OCI-M2 (cell line): ENCODE results near the gene SPON1.
"Not testable (repeated sequence)": the region's sequence is repeated elsewhere in the genome, so short reads cannot be mapped to it uniquely, and the experiment has no call there.

Experiments
- DNase-seq: peaks from one replicate; lab custom pipeline; 2025; ENCODE audit not compliant: unreplicated experiment; lab: John Stamatoyannopoulos, UW

The SPON1 gene

DNA sequence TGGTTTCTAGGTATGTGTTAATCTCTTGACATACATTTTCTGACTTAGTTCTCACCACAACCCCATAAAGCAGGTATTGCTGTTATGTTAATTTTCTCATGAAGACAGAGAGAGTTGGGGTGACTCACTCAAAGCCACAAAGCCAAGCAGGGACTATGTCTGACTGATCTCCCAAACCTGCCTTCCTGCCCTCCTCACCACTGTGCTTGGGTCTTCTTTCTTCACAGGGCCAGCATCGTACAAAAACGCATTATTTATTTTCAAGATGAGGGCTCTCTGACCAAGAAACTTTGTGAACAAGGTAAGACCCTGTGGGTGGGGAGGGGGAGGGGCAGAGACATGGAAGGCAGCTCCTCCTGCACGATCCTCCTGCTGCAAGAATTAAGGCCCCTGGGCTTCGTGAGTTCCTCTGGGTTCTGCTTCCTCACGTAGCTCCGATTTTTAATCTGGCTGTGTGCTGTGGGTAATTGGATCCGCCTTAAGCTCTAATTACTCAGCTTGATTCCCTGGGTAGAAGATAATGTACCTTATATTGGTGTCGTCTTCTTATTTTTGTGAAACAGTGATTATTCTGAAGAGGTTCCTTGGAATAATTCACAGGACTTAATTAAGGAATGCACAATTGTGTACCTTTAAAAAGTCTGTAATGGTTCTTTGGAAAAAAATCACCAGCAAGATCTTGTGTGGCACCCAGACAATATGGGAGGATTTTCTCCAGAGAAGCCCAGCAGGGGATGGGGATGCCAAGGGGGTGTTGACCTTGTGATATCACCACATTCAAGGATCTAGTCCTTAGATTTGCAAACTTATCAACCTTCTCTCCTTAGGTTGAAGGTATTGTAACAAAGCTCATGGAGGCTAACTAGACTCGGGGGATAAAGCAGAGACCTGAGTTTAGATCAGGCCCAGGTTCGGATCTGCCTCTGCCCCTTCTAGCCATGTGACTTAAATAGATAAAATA, 112.9 kb downstream of the SPON1 start:
- no peak for DNase-seq

DNA sequence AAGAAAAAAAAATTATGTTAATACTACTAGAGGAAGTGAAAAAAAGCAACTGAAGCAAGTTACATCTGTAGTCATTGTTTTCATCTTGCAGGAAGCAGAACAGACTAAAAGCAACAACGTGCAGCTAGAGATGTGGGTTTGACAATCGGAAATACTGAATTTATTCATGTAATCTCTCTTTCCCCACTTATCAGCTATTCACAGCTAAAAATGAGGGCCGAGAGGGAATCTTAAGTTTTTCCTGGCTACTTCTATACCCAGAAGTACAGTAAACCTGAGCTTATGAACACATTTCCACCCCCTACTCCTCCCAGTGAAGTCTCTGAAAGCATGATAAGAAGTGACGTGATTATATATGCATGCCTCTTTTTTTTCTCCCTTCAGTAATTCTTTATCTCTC, 116.5 kb downstream of the SPON1 start:
- no peak for DNase-seq

DNA sequence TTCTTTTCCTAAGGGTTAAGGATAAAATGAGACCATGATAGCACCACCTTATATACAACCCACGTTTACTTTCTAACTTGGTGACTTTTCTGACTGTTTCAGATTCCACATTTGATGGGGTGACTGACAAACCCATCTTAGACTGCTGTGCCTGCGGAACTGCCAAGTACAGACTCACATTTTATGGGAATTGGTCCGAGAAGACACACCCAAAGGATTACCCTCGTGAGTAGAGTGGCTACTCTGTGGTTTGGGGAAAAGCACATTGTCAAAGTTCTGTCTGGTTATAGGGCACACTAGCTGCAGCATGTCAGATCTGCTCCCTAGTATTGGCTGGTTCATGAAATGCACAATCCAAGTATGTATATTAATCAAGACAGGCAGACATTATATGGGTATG, 117.3 kb downstream of the SPON1 start:
- no peak for DNase-seq

DNA sequence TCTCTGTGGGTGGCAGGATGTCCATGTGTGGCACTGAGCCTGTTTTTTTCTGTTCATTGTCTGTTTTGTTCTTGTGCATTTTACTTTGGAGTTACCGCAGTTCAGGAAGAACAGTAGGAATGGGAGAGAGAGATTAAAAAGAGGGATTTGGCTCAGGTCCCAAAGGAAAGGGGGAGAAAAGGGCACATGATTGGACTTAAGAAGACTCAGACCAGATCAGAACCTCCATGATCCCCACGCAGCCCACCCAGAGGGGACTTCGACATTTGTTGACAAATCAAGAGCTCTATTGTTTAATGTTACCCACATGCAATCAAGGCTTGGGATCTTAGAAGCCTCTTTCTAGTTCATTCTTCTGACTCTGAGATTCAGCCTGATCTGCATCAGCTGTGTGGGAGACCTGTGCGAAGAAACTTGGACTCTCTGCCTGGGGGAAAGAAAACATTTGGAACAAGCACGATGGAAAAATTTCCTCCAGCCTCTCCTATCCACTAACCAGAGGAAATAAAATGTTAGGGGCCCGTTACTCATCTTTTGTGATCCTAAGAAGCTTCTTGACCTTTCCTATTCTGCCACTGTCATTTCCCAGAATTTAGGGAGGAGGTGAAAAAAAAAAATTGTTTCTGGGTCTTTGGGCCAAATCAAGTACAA, 119.2 kb downstream of the SPON1 start:
- no peak for DNase-seq

DNA sequence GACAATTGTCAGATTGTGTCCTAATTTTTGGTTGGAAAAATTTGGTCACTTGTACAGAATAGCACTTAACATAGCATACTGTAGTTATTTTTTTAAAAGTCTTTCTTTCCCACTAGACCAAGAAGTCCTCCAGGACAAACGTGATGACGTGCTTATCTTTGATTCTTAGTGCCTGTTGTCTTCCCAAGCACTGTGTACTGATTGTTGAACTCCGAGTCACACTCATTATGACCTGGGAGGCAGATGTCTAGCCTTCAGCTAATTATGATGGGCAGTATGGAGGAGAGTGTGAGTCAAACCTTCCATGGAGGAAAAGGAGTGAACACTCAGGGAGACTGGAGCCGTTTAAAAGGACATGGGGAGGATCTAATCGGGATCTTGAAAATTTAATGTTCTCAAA, 119.8 kb downstream of the SPON1 start:
- DNase-seq: no peak

DNA sequence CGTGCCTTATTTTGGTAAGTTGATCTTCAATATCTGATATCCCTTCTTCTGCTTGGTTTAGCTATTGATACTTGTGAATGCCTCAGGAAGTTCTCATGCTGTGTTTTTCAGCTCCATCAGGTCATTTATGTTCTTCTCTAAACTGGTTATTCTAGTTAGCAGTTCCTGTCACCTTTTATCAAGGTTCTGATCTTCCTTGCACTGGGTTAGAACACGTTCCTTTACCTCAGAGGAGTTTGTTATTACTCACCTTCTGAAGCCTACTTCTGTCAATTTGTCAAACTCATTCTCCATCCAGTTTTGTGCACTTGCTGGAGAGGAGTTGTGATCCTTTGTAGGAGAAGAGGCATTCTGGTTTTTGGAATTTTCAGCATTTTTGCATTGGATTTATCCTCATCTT, 126.3 kb downstream of the SPON1 start:
- not testable (repeated sequence) for DNase-seq

DNA sequence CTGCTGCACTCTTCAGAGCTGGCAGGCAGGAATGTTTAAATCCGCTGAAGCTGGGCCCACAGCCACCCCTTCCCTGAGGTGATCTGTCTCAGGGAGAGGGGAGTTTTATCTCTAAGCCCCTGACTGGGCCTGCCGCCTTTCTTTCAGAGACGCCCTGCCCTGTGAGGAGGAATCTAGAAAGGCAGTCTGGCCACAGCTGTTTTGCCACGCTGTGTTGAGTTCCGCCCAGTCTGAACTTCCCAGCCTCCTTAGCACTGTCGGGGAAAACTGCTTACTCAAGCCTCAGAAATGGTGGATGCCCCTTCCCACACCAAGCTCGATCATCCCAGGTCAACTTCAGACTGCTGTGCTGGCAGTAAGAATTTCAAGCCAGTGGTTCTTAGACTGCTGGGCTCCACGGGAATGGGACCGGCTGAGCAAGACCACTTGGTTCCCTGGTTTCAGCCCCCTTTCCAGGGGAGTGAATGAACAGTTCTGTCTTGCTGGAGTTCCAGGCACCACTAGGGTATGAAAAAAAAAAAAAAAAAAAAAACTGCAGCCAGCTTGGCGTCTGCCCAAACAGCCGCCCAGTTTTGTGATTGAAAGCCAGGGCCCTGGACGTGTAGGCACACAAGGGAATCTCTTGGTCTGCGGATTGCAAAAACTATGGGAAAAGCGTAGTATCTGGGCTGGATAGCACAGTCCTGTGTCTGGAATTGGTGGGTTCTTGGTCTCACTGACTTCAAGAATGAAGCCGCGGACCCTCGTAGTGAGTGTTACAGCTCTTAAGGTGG, 127.4 kb downstream of the SPON1 start:
- DNase-seq: no peak

DNA sequence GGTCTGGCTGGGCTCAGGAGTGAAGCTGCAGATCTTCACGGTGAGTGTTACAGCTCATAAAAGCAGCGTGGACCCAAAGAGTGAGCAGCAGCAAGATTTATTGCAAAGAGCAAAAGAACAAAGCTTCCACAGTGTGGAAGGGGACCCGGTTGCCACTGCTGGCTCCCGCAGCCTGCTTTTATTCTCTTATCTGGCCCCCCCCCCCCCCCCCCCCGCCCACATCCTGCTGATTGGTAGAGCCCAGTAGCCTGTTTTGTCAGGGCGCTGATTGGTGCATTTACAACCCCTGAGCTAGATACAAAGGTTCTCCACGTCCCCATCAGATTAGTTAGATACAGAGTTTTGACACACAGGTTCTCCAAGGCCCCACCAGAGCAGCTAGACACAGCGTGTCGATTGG, 128.1 kb downstream of the SPON1 start:
- not testable (repeated sequence) for DNase-seq

DNA sequence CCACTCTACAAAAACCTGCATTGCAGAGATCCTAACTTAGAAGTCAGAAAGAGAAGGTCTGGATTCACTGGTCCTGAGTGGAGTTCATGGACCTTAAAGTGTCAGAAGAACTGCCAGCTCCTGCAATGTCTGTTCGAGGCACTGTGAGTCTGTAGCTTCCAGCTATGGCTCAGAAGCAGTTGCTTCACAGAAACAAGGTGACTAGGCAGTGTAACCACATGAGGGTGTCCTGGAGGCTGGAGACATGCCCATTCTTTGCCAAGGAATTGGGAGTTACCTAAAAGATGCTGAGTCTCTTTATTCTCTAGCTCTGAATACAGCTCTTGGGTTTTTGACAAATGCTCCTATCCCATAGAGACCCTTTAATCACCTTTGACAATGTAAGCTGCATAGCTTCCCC, 130.5 kb downstream of the SPON1 start:
- no peak for DNase-seq

DNA sequence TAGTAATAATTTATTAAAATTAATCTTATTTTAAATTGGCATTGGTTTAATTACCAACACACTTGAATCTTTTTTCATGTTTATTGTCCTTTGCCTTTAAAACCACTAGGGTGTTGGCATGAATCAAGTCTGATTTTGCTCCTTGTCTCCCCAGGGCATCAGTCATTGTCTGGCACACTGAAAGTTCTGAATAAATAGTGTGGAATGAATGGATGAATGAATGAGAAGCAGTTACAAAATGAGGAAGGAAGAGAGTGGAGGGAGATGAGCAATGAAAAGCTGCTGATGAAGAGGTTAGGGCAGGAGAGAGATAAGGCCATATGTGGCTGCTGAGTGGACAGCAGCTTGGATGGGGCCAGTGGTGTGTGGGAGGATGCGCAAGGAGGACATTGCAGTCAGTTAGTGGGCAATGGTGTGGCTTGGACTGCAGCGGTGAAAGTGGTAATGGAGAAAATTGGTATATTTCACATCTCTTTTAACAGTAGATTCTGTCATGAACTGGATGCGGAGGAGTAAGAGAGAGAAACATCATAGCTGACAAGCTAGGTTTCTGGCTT, 132.0 kb downstream of the SPON1 start:
- DNase-seq: no peak

DNA sequence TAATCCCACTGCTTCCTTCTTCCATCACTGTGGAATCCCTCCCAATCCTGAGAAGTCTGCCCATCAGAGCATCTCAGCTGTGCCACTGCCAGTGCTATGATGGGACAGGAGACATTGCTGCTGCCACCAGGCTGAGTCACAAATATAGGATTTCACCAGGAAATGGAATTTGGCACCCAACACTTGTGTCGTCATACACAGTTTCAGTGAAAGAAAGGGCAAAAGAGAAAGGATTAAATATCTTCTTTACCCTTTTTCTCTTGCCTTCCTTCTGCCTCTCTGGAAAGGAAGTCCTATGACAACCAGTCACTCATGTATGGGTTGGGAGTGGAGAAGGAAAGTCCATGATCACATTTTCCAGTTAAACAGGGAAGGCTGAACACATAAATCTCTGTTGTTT, 133.4 kb downstream of the SPON1 start:
- DNase-seq: no peak

DNA sequence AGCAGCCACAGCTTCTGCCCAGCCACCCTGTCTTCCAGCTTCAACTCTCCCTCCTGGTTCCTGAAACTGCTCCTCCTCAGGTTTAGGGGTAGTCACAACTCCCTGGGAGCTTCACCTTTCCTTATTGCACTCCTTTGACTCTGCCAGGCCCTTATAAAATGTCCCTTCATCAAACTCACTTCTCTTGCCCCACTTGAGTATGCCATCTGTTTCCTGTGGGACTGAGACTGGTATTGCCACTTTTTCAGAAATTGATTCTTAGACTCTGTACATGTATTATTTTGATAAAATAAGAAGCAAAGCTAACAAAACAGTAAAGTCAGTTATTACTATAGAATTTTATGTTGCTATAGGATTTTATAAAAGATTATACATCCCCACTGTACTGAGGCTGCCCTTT, 134.1 kb downstream of the SPON1 start:
- no peak for DNase-seq

DNA sequence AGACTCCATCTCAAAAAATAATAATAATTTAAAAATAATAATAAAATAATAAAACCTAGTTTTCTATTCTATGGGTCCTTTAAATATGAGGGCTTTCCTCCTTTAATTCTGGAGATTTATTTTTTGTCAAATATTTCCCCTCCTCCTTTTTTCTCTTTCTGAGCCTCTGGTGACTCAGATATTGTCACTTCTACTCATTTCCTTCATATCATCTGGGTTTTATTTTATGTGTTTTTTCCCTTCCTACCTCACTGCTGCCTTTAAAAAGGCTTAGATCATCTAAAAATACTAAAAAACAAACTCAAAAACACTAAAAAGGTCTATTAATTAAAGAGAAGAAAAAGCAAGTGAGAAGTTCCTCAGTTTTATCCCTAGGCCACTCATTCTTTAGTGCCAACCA, 138.9 kb downstream of the SPON1 start:
- no peak for DNase-seq

DNA sequence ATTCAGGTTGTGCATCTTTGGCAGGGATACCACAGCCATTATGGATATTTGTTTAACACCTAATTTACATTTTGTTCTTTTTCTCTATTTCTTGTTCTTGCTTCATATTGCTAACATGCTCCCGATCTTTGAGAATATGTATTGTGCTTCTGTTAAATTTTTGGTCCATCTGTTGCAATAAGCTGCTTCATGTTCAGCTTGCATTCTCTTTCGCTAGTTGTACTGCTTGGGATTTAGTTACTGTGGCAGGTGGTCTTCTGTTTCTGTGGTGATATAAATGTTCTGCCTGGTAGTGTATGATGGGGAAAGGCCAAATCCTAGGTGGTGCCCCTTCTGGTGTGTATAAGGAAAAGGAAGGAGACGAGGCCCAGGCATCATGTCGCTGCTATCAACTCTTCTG, 140.2 kb downstream of the SPON1 start:
- DNase-seq: no peak

DNA sequence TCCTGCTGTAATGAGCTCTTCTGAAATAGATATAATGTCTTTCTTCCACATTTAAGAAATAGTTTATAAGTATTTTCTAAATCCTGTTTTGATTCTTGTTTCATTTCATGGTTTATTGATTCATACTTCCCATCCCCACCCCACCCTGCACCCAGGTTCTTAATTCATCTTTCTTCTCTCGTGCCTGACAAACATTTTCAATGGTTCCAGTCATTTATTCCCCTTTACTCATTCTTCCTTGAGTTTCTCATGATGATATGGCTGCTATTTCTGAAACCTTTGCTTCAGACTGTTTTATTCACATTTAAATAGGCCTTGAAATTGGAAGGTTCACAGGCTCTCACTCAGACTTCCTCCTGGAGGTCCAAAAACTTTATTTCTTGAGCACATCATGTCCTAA, 142.9 kb downstream of the SPON1 start:
- DNase-seq: no peak

DNA sequence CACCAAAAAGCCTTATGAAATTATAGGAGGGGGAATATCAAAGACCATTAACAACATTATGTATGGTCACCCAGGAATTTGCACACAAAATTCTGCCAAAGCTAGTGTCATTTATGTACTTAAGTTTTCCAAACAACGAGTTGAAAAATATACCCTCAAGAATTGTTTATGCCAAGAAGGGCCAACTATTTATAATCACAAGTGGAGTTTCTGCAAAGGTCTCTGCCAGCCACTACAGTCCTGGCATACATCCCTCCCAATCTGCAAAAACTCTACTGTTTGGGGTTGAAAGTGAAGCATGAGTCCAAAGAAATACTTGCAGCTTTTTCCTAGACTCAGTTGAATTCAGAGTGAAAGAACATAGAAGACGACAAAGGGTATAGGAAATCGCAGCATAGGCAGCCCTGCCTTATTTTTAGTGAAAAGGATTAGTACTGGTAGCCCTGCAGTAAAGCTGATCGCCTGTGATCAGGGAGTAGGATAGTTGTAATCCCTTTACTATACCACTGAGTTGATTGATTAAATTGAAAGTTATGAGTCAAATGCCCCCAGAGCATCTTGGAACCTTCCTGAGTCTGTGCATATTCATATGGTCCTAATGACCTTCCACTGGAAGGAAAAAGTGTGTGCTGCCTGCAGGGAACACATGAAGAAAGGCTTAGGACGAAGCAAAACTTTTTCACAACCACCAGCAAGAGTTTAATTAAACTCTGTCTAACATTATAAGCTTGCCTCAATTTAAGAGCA, 144.0 kb downstream of the SPON1 start:
- DNase-seq: no peak

DNA sequence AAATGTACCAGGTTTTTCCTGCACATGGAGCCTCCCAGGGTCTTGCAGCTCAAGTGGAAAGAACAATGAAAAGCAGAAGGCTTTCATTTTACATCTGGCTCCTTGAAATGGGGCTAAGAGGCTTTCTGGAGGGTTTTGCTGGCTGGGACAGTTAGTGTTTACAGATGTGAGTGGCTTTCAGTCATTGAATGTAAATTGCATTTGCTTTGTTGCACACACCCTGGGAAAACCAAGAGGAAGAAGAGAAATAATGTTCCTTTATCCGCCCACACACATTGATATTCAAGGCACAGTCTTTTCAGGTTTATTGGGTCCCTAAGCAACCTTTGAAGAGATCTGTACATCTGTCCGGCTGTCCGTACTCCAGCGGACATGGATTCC, 144.5 kb downstream of the SPON1 start:
- DNase-seq: no peak

DNA sequence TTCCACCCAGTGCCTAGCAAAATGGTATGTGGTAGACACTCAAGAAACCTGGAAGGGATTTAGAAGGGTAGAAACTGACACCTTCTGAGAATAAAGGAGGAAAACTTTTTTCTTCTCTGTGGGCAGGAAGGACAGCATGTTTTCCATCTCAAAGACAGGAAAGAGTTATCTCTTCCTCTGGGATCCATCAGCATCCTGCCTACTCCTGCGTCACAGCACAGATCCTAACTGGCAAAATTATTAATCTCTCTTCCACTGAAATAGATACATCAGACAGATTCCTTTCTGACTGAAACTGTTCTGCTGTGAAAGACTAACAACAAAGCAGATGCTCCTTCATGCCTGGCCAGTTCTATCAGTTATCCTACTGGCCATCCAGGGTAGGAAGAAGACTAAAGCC, 147.2 kb downstream of the SPON1 start:
- DNase-seq: no peak

DNA sequence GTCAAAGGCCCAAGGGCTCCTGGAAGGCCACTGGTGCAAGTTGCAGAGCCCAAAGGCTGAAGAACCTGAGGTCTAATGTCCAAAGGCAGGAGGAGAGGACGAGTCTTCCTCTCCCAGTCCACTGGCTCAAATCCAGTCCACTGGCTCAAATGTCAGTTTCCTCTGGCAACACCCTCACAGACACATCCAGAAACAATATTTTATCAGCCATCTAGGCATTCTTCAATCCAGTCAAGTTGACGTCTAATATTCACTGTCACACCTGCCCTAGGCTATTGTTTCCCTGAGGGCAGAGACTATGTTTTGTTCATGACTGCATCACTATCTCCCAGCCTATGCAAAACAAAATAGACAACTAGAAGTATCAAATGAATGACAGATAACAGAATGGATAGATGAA, 148.1 kb downstream of the SPON1 start:
- DNase-seq: no peak

DNA sequence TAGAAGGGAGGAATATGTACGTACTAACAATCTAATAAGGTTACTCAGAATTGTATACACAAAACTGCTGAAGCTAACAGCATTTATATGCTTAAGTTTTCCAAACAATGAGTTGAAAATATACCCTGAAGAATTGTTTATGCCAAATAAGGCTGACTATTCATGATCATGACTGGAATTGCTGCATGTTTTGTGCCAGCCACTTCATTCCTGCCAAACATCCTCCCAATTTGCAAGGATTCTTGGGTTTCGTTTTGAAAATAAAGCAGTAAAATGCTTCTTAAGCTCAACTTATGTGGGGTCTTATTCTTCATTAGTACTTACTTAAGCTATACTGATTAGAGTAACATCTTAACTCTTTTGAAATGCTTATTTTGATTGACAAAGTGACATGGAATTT, 149.0 kb downstream of the SPON1 start:
- no peak for DNase-seq

DNA sequence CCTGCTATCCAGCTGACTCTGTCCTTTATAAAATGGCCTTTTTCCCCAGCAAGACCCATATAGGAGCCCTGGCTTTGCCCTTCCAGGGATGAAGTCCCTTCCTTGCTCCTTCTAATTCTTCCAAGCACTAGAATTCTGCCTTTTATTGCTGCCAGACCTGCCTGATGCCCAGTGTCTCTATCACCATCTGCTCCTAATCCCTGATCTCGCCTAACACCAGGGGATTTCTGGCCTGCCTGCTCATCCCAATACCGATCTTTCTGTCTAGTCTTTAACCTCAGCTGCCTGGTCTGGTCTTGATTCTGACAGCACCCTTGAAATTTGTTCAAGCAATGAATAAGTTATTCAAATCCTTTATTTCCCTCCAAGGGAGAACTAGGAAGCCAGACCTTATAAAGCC, 150.2 kb downstream of the SPON1 start:
- no peak for DNase-seq
